ENCODE results near the gene ABLIM2.

The ABLIM2 gene

GRCh38 chr4:8087921-8088495 lies 70.6 kb downstream of the ABLIM2 start:
- no peak for TF ChIP-seq ZNF274 (IDR thresholded peaks at IDR 0.05; ENCODE audit: low read depth, low read length)
- H3K4me3 ChIP-seq (ENCODE audit: low read length) = no peak overlapping the region

GRCh38 chr4:8086783-8087445 lies 71.7 kb downstream of the ABLIM2 start:
- TF ChIP-seq ZNF274 (IDR thresholded peaks at IDR 0.05; ENCODE audit: low read depth, low read length) = no peak
- H3K4me3 ChIP-seq (ENCODE audit: low read length) = no peak overlapping the region

DNA sequence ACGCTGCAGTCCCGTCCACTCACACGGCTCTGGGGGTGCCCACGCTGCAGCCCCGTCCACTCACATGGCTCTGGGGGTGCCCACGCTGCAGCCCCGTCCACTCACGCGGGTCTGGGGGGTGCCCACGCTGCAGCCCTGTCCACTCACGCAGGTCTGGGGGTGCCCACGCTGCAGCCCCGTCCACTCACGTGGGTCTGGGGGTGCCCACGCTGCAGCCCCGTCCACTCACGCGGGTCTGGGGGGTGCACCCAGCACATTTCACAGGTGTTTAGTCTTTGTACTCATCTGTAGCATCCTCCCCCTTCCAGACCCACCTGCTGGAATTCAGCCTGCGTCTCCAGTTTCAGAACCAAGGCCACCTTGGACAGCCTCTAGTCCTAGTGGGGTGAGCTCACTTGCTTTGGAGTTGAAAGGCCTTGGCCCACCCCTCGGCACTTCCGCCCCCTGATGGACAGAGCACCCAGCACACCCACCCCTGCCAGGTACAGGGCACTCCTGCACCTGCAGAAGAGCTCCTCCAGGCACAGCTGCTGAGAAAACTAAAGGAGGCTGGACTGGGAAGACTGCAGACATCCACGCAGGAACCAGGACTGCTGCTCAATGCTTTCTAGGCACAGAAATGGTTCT lies 73.0 kb downstream of the ABLIM2 start:
- no peak for TF ChIP-seq ZNF274 (IDR thresholded peaks at IDR 0.05; ENCODE audit: low read depth, low read length)

DNA sequence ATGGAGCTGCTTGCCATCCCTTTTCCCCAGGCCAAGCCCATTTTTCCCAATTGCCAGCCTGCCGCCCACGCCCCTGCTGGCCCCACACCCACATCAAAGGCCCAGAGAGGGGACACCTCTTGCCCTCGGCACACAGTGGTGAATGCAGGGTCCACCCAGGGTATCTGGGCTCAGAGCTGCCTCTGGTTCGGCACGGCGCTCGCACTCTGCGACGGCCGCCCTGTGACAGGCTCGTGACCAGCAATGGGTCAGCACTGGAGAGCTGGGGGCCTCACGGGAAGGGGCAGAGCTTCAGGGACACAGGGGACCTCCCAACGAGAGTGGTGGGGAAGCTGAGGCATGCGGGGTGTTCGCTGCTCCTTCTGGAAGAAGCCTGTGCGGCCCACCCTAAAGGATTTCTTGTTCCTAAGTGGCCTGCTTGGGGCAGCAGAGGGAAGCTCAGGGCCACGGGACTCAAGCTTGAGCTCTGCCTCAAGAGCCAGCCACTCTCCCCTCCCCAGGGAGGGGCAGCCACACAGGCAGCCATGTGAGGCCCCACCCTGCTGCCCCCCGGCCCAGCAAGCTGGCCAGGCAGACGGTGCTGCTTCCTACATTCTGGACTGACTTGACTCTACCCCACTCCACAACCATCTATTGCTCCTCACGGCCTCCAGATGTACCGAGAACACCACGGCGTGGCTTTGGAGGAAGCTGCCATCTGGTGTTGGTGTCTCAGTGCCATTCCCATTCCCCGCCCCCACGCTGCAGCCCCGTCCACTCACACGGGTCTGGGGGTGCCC lies 73.7 kb downstream of the ABLIM2 start:
- TF ChIP-seq ZNF274 (IDR thresholded peaks at IDR 0.05; ENCODE audit: low read depth, low read length) = no peak
- no peak overlapping the region for H3K4me3 ChIP-seq (ENCODE audit: low read length)

More for the DNA sequence above, 73.0 kb downstream of the ABLIM2 start:
- no peak overlapping the region for H3K4me3 ChIP-seq (ENCODE audit: low read length)

- H3K4me3 ChIP-seq (ENCODE audit: low read length) = no peak overlapping the region
- TF ChIP-seq ZNF274 (IDR thresholded peaks at IDR 0.05; ENCODE audit: low read depth, low read length) = no peak
Measured at GRCh38 chr4:8084031-8084660, 74.5 kb downstream of the ABLIM2 start.

DNA sequence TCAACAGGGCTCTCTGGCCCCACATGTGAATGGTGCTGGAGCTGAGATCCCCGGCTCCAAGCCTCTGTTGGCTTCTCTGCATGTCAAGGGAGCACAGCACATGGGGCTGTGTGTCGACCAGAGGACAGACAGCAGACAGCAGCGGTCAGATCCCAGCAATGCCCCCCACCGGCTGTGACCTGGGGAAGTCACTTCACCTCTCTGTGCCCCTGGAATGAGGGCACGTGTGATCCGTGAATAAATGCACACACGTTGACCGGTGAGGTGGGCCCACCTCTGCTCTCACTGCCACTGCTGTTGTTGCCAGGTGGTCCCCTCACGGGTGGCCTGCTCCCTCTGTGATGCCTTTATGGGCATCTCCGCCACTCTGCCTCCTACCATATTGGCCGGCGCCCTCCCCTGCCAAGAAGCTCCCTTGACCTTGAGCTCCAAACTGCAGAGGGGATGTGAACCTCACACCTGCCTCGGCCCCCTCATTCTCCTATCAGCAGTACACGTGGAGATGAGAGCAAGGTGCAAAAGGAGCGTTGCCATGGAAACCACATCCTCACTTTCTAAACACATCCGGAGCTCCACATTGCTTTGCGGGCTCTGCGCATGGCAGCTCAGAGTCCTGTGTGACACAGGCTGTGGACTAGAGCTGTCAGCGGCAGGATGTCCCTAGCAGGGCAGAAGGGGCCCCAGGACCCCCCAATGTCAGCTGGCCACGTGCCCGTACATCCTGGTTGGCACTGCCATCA lies 75.4 kb downstream of the ABLIM2 start:
- no peak overlapping the region for H3K4me3 ChIP-seq (ENCODE audit: low read length)
- no peak for TF ChIP-seq ZNF274 (IDR thresholded peaks at IDR 0.05; ENCODE audit: low read depth, low read length)

DNA sequence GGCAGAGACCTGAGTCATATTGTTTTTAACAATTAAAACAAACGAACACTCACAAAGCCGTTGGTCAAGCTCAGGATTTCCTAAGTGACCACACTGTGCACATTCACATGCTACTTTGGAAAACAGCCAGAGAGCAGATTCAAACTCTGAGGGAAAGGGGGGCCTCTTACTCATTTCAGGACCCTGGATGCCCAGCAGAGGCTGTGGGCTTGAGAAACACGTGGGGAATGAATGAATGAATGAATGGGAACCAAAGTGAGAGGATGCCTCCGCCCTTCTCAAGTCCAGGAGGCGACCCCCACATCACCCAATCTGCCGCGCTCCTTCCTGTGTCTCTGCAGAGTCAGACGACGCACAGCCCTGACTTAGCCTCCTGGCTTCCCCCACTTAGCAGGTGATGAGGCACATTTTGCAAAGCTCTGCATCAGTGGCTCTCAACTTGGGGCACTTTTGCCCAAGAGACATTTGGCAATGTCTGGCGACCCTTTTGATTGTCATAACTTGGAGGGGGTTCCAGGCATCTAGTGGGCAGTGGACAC lies 76.0 kb downstream of the ABLIM2 start:
- TF ChIP-seq ZNF274 (IDR thresholded peaks at IDR 0.05; ENCODE audit: low read depth, low read length) = no peak
- no peak overlapping the region for H3K4me3 ChIP-seq (ENCODE audit: low read length)

DNA sequence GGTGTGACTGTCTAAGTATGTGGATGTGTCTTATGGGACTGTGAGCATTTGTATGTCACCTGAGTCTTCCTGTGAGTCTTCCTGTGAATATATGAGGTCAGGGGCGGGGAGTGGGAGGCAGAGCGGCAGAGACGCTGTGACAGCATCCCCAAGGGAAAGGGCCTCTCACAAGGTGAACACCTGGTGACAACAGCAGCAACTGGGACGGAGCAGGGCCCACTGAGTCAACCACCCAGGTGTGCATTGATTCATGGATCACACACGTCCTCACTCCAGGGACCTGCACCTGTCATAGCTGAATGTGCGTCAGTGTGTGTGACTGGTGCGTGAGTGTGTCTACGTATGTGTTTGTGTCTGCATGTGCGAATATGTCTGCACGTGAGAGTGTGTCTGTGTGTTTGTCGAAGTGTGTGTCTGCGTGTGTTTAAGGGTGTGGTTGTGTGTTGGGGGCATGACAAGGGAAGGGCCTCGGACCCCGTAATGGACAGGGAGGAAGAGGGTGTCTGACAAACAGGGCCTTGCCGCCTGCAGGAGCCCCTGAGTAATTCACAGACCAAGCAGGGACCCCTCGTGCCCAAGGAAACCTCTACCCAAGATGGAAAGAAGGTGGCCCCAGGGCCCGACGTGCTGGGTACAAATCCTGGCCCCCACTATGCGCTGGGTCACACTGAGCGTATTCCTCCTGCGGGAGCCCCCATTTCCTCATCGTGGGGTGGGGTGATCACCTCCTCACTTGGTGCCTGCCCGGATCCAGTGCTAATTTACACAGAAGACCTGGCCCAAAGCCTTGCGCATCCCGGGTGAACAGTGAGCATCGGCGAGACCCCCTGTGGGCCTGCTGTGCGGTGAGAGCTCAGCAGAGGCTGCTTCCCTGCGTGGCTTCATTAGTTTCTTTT lies 76.7 kb downstream of the ABLIM2 start:
- TF ChIP-seq ZNF274 (IDR thresholded peaks at IDR 0.05; ENCODE audit: low read depth, low read length) = no peak
- H3K4me3 ChIP-seq (ENCODE audit: low read length) = no peak overlapping the region

- no peak for TF ChIP-seq ZNF274 (IDR thresholded peaks at IDR 0.05; ENCODE audit: low read depth, low read length)
- H3K4me3 ChIP-seq (ENCODE audit: low read length) = no peak overlapping the region
Measured at GRCh38 chr4:8081171-8081570, 77.4 kb downstream of the ABLIM2 start.

- H3K4me3 ChIP-seq (ENCODE audit: low read length) = no peak overlapping the region
- no peak for TF ChIP-seq ZNF274 (IDR thresholded peaks at IDR 0.05; ENCODE audit: low read depth, low read length)
Measured at GRCh38 chr4:8080754-8081065, 77.9 kb downstream of the ABLIM2 start.

- H3K4me3 ChIP-seq (ENCODE audit: low read length) = no peak overlapping the region
- TF ChIP-seq ZNF274 (IDR thresholded peaks at IDR 0.05; ENCODE audit: low read depth, low read length) = no peak
Measured at GRCh38 chr4:8079916-8080753, 78.5 kb downstream of the ABLIM2 start.

Measured in GM08714 (cell line).